GM21529 (cell line): Measurements from ENCODE around the gene CPTP.
"Not testable (repeated sequence)": the region's sequence is repeated elsewhere in the genome, so short reads cannot be mapped to it uniquely, and the experiment has no call there.

ENCODE experiments used
- ATAC-seq: cut with Tn5 transposase; IDR thresholded peaks from one replicate; pipeline ENCODE4 v1.9.1; 2021; ENCODE audit not compliant: unreplicated experiment

CPTP gene

GRCh38 chr1:1305300-1306069, 19.1 kb upstream of the CPTP start:
- no peak for ATAC-seq

GRCh38 chr1:1306070-1306660, 18.4 kb upstream of the CPTP start:
- no peak for ATAC-seq

GRCh38 chr1:1306661-1307260, 17.8 kb upstream of the CPTP start:
- no peak for ATAC-seq

- ATAC-seq = peak; percentile 6
Measured at GRCh38 chr1:1307261-1307922, 17.2 kb upstream of the CPTP start.

- ATAC-seq = peak; percentile 58
Measured at GRCh38 chr1:1307923-1308755, 16.5 kb upstream of the CPTP start, which contains the start of the genes ACAP3 and PUSL1. Gene ACAP3 (minus strand): TSS chr1:1307930. CDS start chr1:1307815, 115 bp downstream. Gene PUSL1 (plus strand): TSS chr1:1308597. CDS start chr1:1308644, 47 bp downstream.

- no peak for ATAC-seq
Measured at GRCh38 chr1:1308756-1309250, 15.8 kb upstream of the CPTP start.

GRCh38 chr1:1309251-1310108, 15.1 kb upstream of the CPTP start:
- no peak for ATAC-seq

- no peak for ATAC-seq
Measured at GRCh38 chr1:1310109-1310385, 14.6 kb upstream of the CPTP start.

- no peak for ATAC-seq
Measured at GRCh38 chr1:1310476-1311053, 14.0 kb upstream of the CPTP start.

GRCh38 chr1:1311107-1312104, 13.2 kb upstream of the CPTP start:
- no peak for ATAC-seq

GRCh38 chr1:1312450-1313314, 11.9 kb upstream of the CPTP start:
- no peak for ATAC-seq

- no peak for ATAC-seq
Measured at GRCh38 chr1:1313500-1314236, 10.9 kb upstream of the CPTP start.

GRCh38 chr1:1314237-1314586, 10.4 kb upstream of the CPTP start:
- no peak for ATAC-seq

- ATAC-seq = no peak
Measured at GRCh38 chr1:1314678-1315335, 9.8 kb upstream of the CPTP start.

GRCh38 chr1:1315435-1315954, 9.1 kb upstream of the CPTP start:
- no peak for ATAC-seq

GRCh38 chr1:1316199-1316598, 8.4 kb upstream of the CPTP start:
- ATAC-seq = not testable (repeated sequence)
